G401.6 (cell line): ENCODE data around the gene IPO13.

Experiments used
- FAIRE-seq: peaks from 2 replicates; lab custom pipeline; 2012; peaks lifted over from hg19 to GRCh38; lab: Jason Lieb, UNC

IPO13 gene

DNA sequence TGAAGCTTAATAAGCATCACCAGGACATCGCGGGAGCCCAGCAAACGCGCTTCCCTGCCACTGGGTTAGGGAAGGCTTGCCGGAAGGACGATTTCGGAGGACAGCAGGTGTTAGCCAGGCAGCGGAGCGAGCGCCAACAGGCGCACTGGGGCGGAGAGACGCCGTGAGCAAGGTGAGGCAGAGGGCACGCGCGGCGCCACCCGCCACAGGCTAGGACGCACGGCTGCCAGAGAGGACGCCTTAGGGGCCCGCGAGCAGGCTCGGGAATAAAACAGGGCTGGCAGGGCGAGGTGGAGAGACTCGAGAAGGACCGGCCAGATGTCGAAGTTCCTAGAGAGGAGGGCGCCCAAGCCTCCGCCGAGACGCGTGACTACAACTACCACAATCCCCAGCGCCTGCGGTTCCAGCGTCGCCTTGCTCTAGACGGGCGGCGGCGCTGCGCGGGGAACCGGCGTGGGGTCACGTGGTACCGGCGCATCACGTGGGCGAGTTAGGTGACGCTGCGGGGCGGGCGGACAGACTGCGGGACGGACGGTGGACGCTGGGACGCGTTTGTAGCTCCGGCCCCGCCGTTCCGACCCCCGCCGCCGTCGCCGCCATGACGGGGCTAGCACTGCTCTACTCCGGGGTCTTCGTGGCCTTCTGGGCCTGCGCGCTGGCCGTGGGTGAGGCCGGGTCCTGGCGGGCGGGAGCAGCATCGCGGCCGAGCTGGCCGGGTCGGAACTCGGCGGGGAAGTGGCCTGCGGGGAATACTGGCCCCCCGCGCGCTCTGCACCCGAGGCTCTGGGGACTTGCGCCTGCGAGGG lies 27.9 kb downstream of the IPO13 start, which contains the start of gene ATP6V0B:
TSS of gene ATP6V0B (plus strand) at position 518 of the 806 bp plus-strand sequence. CDS start at position 599, 81 bp downstream.
- FAIRE-seq, result peak; percentile 89

- FAIRE-seq, result no peak
Observed at GRCh38 chr1:43975249-43975961, 28.7 kb downstream of the IPO13 start.

GRCh38 chr1:43976045-43976444 lies 29.3 kb downstream of the IPO13 start:
- no peak for FAIRE-seq

DNA sequence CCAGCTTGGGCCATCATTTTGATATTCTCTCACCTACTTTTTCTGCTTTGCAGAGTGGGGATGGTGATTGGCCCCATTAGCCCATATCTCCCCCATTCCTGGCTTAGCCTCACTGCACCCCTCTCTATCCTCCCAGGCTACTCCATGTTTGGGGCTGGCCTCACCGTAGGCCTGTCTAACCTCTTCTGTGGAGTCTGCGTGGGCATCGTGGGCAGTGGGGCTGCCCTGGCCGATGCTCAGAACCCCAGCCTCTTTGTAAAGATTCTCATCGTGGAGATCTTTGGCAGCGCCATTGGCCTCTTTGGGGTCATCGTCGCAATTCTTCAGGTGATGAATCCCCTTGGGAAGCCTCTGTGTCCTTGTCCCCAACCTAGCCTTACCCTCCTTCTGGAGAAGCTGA lies 30.1 kb downstream of the IPO13 start:
- FAIRE-seq, result no peak

DNA sequence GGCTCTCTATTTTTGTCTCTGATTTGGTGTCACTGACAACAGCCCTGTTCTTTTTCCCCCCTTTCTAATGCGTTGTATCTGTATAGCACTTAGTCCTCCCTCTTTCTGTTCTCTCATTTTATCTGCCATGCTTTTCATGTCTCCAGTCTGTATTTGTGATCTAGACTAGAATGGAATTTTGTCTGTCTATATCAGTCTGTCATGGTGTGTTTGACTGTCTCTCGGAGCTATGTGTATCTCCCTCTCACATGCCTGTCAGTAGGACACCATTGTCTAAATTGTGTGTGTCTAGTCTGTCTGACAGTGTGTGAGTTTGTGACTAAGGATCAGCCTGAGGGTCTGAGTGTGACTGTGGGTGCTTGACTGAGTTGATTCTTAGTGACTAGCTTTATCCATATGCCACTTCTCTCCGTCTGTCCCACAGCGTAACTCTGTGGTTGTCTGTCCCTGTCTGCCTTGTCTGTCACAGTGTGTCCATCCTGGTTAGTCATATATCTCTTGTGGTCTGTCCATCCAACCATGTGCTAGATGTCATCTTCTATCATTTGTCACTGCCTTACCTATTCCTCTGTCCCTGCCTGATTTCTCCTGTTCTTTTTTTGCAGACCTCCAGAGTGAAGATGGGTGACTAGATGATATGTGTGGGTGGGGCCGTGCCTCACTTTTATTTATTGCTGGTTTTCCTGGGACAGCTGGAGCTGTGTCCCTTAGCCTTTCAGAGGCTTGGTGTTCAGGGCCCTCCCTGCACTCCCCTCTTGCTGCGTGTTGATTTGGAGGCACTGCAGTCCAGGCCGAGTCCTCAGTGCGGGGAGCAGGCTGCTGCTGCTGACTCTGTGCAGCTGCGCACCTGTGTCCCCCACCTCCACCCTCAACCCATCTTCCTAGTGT lies 30.9 kb downstream of the IPO13 start:
- no peak for FAIRE-seq

DNA sequence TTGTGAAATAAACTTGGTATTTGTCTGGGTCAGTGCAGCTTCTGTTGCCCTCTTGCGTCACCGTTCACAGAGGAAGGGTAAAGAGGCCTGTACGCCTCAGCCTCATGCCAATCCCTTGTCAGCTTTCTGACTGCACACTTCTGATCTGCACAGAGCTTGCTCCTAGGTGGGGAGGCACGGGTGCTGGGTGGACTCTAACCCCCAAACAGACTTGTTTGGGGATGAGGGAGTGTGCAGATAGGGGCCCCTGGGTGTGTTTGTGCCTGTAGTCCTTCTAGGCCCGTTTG lies 31.5 kb downstream of the IPO13 start:
- no peak for FAIRE-seq

- FAIRE-seq, result no peak
Observed at GRCh38 chr1:43978551-43979260, 32.0 kb downstream of the IPO13 start, which contains the start of gene B4GALT2. Gene B4GALT2, plus strand, starts transcription at chr1:43979210. Its CDS starts 1,951 bp downstream, at chr1:43981161.

GRCh38 chr1:43979261-43979527 lies 32.4 kb downstream of the IPO13 start:
- no peak for FAIRE-seq

DNA sequence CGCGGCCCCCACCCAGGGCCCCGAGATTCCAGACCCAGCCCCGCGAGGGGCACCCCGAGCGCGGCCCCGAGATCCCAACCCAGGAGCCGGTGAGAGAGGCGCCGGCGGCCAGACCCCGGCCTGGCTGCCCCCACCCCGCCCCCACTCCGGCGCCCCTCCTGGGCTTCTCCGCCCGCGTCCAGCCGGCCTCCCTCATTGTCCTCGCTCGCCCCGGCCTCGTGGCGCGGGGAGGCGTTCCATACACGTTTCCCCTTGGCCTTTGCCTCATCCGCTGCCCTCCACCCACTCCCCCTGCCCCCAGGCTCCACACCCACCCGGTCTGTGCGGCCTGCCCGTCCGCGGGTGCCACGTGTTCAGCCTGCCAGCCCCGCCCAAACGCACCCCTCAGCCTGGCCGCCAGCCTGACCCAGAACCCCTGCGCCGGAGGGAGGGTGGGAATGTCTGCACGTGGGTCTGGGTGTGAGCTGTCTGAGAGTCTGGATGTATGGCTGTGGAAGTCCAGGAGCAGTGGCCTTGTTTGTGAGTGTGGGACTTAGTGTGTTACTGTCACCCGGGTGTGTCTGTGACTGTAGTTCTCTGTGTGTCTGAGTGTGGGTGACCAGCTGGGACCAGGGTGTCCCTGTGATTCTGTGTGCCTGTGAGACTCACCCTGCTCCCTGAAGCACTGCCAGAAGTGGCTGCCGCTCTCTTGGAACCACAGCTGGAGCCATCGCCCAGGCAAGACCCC lies 32.9 kb downstream of the IPO13 start:
- no peak for FAIRE-seq

DNA sequence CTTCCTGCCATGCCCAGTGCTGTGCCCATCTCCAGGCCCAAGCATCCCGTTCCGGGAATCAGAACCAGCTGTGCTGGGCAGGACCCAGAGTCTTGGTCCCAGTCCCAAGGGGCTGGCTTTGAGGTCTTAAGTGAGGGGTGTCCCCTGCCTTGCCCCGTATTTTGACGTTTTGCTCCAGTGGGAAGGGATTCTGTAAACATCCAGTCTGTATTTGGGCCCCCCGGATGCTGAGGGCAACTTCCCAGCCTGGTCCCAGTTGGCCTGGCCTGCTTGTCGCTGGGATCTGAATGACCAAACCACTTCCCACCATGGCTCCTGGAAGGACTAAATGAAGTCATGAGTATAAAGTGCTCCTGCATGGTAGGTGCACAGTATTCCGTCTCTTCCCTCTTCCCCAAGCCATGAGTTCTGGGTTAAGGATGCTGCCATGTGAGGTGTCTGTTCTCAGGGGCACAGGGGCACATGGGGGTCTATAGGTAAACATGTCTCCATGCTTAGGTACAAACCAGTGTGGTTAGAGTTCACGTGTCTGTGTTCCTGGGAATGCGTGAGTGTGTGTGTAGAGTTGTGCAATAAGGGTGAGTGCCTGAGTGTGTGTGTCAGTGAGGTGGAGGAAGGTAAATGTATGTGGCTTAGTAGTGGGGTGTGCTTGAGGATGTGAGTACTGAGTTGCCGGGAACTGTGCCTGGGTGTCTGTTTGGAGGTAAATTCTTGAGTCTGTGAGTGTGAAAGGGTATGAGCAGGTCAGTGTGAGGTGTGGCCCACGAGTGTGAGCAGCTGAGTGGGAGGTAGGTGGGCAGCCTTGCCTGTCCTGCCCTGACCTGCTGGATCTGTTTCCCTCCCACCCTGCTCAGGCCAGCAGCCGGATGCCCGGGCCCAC lies 33.7 kb downstream of the IPO13 start:
- FAIRE-seq, result no peak

DNA sequence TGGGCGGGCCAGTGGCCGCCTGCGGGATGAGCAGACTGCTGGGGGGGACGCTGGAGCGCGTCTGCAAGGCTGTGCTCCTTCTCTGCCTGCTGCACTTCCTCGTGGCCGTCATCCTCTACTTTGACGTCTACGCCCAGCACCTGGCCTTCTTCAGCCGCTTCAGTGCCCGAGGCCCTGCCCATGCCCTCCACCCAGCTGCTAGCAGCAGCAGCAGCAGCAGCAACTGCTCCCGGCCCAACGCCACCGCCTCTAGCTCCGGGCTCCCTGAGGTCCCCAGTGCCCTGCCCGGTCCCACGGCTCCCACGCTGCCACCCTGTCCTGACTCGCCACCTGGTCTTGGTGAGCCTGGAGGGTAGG lies 34.4 kb downstream of the IPO13 start:
- FAIRE-seq, result no peak

DNA sequence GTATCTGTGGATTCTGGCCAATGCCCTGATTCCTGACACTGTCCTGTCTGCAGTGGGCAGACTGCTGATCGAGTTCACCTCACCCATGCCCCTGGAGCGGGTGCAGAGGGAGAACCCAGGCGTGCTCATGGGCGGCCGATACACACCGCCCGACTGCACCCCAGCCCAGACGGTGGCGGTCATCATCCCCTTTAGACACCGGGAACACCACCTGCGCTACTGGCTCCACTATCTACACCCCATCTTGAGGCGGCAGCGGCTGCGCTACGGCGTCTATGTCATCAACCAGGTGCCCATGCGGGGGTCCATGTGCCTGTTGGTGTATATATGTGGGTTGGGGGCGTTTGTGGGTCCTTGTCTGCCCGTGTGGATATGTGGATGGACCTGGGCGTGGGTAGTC lies 34.9 kb downstream of the IPO13 start:
- no peak for FAIRE-seq

DNA sequence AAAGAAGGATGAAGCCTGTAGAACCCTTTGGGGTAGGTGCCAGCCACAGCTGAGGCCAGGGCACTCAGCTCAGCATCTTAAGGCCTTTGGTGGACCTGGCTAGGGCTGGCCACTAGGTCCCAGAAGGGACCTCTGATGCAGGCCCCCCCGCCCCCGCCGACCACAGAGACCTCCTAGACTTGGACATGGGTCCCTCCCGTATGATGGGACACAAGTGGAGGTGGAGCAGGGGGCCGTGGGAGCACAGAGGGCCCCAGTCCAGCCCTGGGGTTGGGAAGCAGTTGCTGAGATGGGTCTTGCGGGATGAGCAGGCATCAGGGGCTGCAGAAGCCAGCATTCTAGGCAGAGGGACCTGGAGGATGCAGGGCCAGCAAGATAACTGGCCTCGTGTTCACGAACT lies 35.5 kb downstream of the IPO13 start:
- no peak for FAIRE-seq

- no peak for FAIRE-seq
Observed at GRCh38 chr1:43982808-43983207, 36.1 kb downstream of the IPO13 start.

GRCh38 chr1:43983253-43983899 lies 36.6 kb downstream of the IPO13 start:
- FAIRE-seq, result no peak

- FAIRE-seq, result no peak
Observed at GRCh38 chr1:43984855-43985254, 38.1 kb downstream of the IPO13 start.

- no peak for FAIRE-seq
Observed at GRCh38 chr1:43985984-43986595, 39.3 kb downstream of the IPO13 start.

DNA sequence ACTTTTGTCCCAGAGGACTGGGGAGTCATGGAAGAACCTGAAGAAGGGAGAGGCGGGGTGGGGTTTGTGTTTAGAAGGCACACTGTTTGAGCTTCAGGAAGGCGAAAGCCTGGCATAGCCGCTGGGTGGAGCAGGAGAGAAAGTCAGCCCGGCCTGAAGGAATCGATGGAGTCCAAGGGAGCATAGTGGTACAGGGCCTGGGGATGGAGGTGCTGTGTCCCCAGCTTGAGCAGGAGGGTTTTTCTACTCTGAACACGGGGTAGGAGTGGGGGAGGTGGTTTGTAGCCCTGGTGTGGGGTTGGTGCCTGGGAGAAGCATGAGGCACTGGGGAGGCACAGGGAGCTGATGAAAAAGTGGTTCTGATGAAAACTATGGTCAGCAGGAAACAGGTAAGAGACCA lies 40.0 kb downstream of the IPO13 start:
- FAIRE-seq, result peak; percentile 45

DNA sequence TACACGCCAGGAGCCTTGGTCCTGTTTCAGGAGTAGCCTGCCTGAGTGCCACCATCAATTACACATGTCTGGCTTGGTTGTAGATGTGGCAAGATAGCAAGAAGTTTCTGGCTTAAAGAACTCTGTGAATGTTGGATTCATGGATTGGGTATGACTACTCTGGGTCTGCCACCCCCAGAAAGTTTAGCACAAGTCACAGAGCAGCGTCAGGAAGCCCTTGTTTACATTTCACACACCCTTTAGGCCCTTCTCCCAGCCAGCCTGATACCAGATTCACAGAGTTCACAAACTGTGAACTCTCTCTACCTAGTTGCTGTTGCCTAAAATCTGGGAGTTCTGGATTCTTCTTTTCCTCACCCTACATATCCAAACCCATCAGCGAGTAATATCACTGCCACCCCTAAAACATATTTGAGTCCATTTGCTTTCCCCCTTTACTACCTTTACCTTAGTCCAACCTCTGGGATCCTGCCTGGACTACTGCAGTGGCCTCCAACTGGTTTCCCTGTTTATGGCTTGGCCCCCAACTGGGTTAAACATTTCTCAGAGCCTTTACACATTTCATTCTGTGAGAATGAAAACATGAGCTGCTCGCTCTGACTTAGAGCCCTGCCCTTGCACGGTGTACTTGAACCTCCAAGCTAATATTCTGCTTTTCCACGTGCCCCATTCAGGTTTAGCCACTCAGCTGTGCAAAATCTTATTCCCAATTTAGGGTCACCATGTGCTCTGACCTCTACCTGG lies 40.6 kb downstream of the IPO13 start:
- no peak for FAIRE-seq
